GM23338 (cell line): ENCODE measurements around the gene TPR. TPM values are rescaled to one million over a fixed set of nuclear protein-coding genes. Genes with fewer than 3 reads are reported as not detected.

Source experiments
- ATAC-seq: fragments of 200-7000 bp; cut with Tn5 transposase; 3 replicates; pipeline ENCODE4 v1.9.1; 2020
- DNase-seq: peaks from one replicate; pipeline ENCODE4 v3.0.0-alpha.2; 2015; ENCODE audit warnings: low spot score
- H2AFZ ChIP-seq: fragments of 200-600 bp; sonication (generic); 2 replicates; pipeline ENCODE4 v1.8.0; 2016; ENCODE audit warnings: antibody characterized with exemption, mild to moderate bottlenecking, moderate library complexity
- H3F3A ChIP-seq: fragments of 200-600 bp; sonication (generic); replicated peaks from 2 replicates; pipeline ENCODE4 v1.8.0; 2017; ENCODE audit warnings: antibody characterized with exemption, mixed run types, low read depth
- H3K27ac ChIP-seq: fragments of 200-600 bp; sonication (generic); 2 replicates; pipeline ENCODE4 v1.6.1; 2016; ENCODE audit warnings: low read depth
- H3K27me3 ChIP-seq: fragments of 200-600 bp; sonication (generic); 2 replicates; pipeline ENCODE4 v1.8.0; 2016; ENCODE audit warnings: mild to moderate bottlenecking, mixed run types, moderate library complexity; ENCODE audit not compliant: insufficient read depth
- H3K36me3 ChIP-seq: fragments of 200-600 bp; sonication (generic); 2 replicates; pipeline ENCODE4 v1.8.0; 2016; ENCODE audit warnings: mild to moderate bottlenecking; ENCODE audit not compliant: insufficient read depth
- H3K4me1 ChIP-seq: fragments of 200-600 bp; sonication (generic); 2 replicates; pipeline ENCODE4 v1.8.0; 2016; ENCODE audit warnings: mild to moderate bottlenecking, moderate library complexity; ENCODE audit not compliant: insufficient read depth
- H3K4me2 ChIP-seq: fragments of 200-600 bp; sonication (generic); 2 replicates; pipeline ENCODE4 v1.7.1; 2017; ENCODE audit warnings: mixed run types
- H3K4me3 ChIP-seq: fragments of 200-600 bp; sonication (generic); 2 replicates; pipeline ENCODE4 v1.6.1; 2016; ENCODE audit warnings: mixed run types
- H3K79me2 ChIP-seq: fragments of 200-600 bp; sonication (generic); replicated peaks from 2 replicates; pipeline ENCODE4 v1.8.0; 2017; ENCODE audit warnings: mild to moderate bottlenecking; ENCODE audit not compliant: insufficient read depth
- H3K9me2 ChIP-seq: fragments of 200-600 bp; sonication (generic); 2 replicates; pipeline ENCODE4 v1.8.0; 2017; ENCODE audit not compliant: insufficient read depth
- H4K20me1 ChIP-seq: fragments of 200-600 bp; sonication (generic); replicated peaks from 2 replicates; pipeline ENCODE4 v1.8.0; 2017; ENCODE audit warnings: mild to moderate bottlenecking; ENCODE audit not compliant: insufficient read depth
- H3K27ac Mint-ChIP-seq: 2 replicates; pipeline ENCODE4 v1.8.0; 2020; ENCODE audit warnings: inconsistent platforms, mild to moderate bottlenecking, moderate library complexity, mixed read lengths
- H3K27me3 Mint-ChIP-seq: 3 replicates; pipeline ENCODE4 v1.8.0; 2022; ENCODE audit warnings: low read depth, mild to moderate bottlenecking, moderate library complexity, mixed read lengths, inconsistent platforms; ENCODE audit not compliant: insufficient read depth, poor library complexity
- H3K36me3 Mint-ChIP-seq: 3 replicates; pipeline ENCODE4 v1.8.0; 2021; ENCODE audit warnings: low read depth, mild to moderate bottlenecking, inconsistent platforms, moderate library complexity, mixed read lengths
- H3K4me1 Mint-ChIP-seq: 3 replicates; pipeline ENCODE4 v1.8.0; 2020; ENCODE audit warnings: mild to moderate bottlenecking, inconsistent platforms, mixed read lengths
- H3K4me3 Mint-ChIP-seq: 3 replicates; pipeline ENCODE4 v1.8.0; 2021; ENCODE audit warnings: moderate library complexity, mild to moderate bottlenecking, inconsistent platforms, mixed read lengths
- H3K9me3 Mint-ChIP-seq: 3 replicates; pipeline ENCODE4 v1.8.0; 2020; ENCODE audit warnings: moderate library complexity, mild to moderate bottlenecking, inconsistent platforms, mixed read lengths
- ETS1 ChIP-seq: IDR thresholded peaks from 2 replicates; pipeline ENCODE4 v1.6.1; 2016; ENCODE audit warnings: antibody characterized with exemption
- EZH2phosphoT487 ChIP-seq: fragments of 200-600 bp; sonication (generic); IDR thresholded peaks from one replicate; pipeline ENCODE4 v1.8.1; 2018; ENCODE audit warnings: antibody characterized with exemption; ENCODE audit not compliant: unreplicated experiment
- NANOG ChIP-seq: IDR thresholded peaks from 2 replicates; pipeline ENCODE4 v1.6.1; 2016; ENCODE audit warnings: antibody characterized with exemption, borderline replicate concordance
- REST ChIP-seq: IDR thresholded peaks from one replicate; pipeline ENCODE4 v1.6.1; 2018; ENCODE audit warnings: antibody characterized with exemption; ENCODE audit not compliant: unreplicated experiment
- STAT1 ChIP-seq: IDR thresholded peaks from one replicate; pipeline ENCODE4 v1.6.1; 2016; ENCODE audit warnings: antibody characterized with exemption; ENCODE audit not compliant: unreplicated experiment
- ZNF114 ChIP-seq: fragments of 250-450 bp; sonication (Bioruptor Pico); IDR thresholded peaks from 2 replicates; pipeline ENCODE4 v1.5.0; 2020; ENCODE audit warnings: mild to moderate bottlenecking, moderate library complexity
- ZNF331 ChIP-seq: fragments of 250-450 bp; sonication (Bioruptor Pico); IDR thresholded peaks from 2 replicates; pipeline ENCODE4 v1.5.0; 2020; ENCODE audit warnings: low read depth, mild to moderate bottlenecking, moderate library complexity
- ZNF462 ChIP-seq: fragments of 250-450 bp; sonication (Bioruptor Pico); IDR thresholded peaks from 2 replicates; pipeline ENCODE4 v1.5.0; 2020; ENCODE audit warnings: mild to moderate bottlenecking, moderate library complexity
- polyA plus RNA-seq: library from polyadenylated mRNA; unstranded; fragments of >200 nt; fragmentation: Nextera tagmentation; extraction: Ambion mirVana; gene quantifications from 2 replicates; pipeline ENCODE4 v1.2.1, GENCODE V29; 2016
- total RNA-seq: library from RNA; depleted of rRNA; stranded (reverse); fragments of >200 nt; shearing (Covaris generic); gene quantifications from 2 replicates; pipeline ENCODE4 v1.2.3, GENCODE V29; 2014

TPR gene
- total and polyA plus RNA-seq, 2 experiments from 2014 or later = 108 to 220 TPM

- H3K4me2 ChIP-seq = no peak overlapping the region
- H3K4me3 Mint-ChIP-seq = no peak overlapping the region
- no peaks in the 10 kb centered on the region for H3K4me1 Mint-ChIP-seq
- no peaks in the 10 kb centered on the region for H3K9me2 ChIP-seq
- no peaks in the 10 kb centered on the region for H3K4me1 ChIP-seq
- H3K4me3 ChIP-seq = no peak overlapping the region
- DNase-seq = no peak
- TF ChIP-seq EZH2phosphoT487 (no peak), REST (no peak), ZNF331 (CRISPR knock-in tag) (no peak), NANOG (no peak)
- no peaks in the 10 kb centered on the region for H3K27me3 ChIP-seq
- H3K27ac ChIP-seq = no peak overlapping the region
- no peaks in the 10 kb centered on the region for H3F3A ChIP-seq
- no peaks in the 10 kb centered on the region for H3K79me2 ChIP-seq
- H3K36me3 ChIP-seq = no peaks in the 10 kb centered on the region
- peaks cover 4% of the 10 kb centered on the region for H3K27me3 Mint-ChIP-seq
- ATAC-seq = no peak
- no peak overlapping the region for H3K27ac Mint-ChIP-seq
- H2AFZ ChIP-seq = no peak overlapping the region
- no peaks in the 10 kb centered on the region for H3K36me3 Mint-ChIP-seq
- H4K20me1 ChIP-seq = no peaks in the 10 kb centered on the region
- no peaks in the 10 kb centered on the region for H3K9me3 Mint-ChIP-seq
Measured at GRCh38 chr1:186283374-186283773, 91.7 kb downstream of the TPR start.

- Mint-ChIP-seq H3K27ac (peak overlapping the region; percentile 71; the same call in 1 of the 2 replicates), H3K4me1 (no peaks in the 10 kb centered on the region), H3K27me3 (peaks cover 6% of the 10 kb centered on the region), H3K36me3 (no peaks in the 10 kb centered on the region), H3K4me3 (no peak overlapping the region), H3K9me3 (no peaks in the 10 kb centered on the region)
- H3K27me3 ChIP-seq = no peaks in the 10 kb centered on the region
- DNase-seq = no peak
- H3K4me3 ChIP-seq = no peak overlapping the region
- H2AFZ ChIP-seq = peak overlapping the region; percentile 78; the same call in 1 of the 2 replicates
- H3K9me2 ChIP-seq = no peaks in the 10 kb centered on the region
- no peaks in the 10 kb centered on the region for H4K20me1 ChIP-seq
- no peak overlapping the region for H3K4me2 ChIP-seq
- no peaks in the 10 kb centered on the region for H3K79me2 ChIP-seq
- H3F3A ChIP-seq = no peaks in the 10 kb centered on the region
- H3K36me3 ChIP-seq = no peaks in the 10 kb centered on the region
- ATAC-seq = no peak
- no peaks in the 10 kb centered on the region for H3K4me1 ChIP-seq
- H3K27ac ChIP-seq = no peak overlapping the region
- no peak for TF ChIP-seq ZNF114
- no peak for TF ChIP-seq ETS1
- no peak for TF ChIP-seq ZNF462 (CRISPR knock-in tag)
- TF ChIP-seq STAT1 = no peak
Measured at GRCh38 chr1:186282466-186282865, 92.6 kb downstream of the TPR start.
